GM19193 (cell line): Measurements from ENCODE around the gene GATAD2A.

Source experiments
- POLR2A ChIP-seq: IDR thresholded peaks from 4 replicates; pipeline ENCODE4 v1.6.1; 2011; ENCODE audit not compliant: insufficient read depth, insufficient read length; ENCODE audit errors: extremely low read depth

GATAD2A gene

GRCh38 chr19:19554074-19555023, 148.9 kb downstream of the GATAD2A start:
- no peak for TF ChIP-seq POLR2A

DNA sequence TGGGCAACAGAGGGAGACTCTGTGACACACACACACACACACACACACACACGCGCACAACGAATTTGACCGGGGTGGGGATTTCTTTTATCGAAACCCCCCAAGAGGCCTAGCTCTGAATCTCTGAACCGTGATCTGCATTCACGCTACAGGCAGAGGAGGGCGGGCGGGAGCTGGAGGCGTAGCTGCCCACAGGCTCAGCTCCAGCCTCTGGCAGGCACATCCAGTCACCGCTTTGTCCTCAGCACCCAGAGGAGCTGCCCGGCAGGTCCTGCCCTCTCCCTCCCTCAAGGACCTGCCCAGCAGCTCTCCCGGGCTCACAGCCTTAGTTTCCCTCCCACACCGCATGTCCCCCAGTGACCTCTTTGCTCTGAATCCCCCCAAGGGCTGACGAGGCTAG, 152.6 kb downstream of the GATAD2A start:
- no peak for TF ChIP-seq POLR2A
